Choroid plexus epithelial cell (primary cell): ENCODE measurements around the gene HM13.

Experiments
- DNase-seq: peaks from one replicate; pipeline ENCODE4 v3.0.0-alpha.2; 2010; ENCODE audit warnings: low read depth
- H3K4me3 ChIP-seq: 2 replicates; pipeline ENCODE4 v1.5.1; 2011; ENCODE audit warnings: low read depth, mild to moderate bottlenecking, control low read depth, low read length, moderate library complexity
- TF ChIP-seq, protein P1 (sequence below): conservative IDR thresholded peaks from 2 replicates; pipeline ENCODE4 v1.5.1; 2011; ENCODE audit warnings: low read depth, mild to moderate bottlenecking, control low read depth, inconsistent platforms, low read length, moderate library complexity

Gene HM13

DNA sequence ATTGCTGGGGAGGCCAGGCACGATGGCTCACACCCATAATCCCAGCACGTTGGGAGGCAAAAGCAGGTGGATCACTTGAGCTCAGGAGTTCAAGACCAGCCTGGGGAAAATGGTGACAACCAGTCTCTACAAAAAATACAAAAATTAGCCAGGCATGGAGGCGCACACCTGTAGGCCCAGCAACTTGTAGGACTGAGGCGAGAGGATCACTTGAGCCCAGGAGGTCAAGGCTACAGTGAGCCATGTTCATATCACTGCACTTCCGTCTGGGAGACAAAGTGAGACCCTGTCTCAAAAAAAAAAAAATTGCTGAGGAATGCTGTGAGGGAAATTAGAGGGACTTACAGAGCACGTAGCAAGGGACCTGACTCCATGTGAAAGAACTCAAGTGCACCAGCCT lies 50.0 kb downstream of the HM13 start:
- H3K4me3 ChIP-seq, result no peak overlapping the region
- TF ChIP-seq, protein P1, sequence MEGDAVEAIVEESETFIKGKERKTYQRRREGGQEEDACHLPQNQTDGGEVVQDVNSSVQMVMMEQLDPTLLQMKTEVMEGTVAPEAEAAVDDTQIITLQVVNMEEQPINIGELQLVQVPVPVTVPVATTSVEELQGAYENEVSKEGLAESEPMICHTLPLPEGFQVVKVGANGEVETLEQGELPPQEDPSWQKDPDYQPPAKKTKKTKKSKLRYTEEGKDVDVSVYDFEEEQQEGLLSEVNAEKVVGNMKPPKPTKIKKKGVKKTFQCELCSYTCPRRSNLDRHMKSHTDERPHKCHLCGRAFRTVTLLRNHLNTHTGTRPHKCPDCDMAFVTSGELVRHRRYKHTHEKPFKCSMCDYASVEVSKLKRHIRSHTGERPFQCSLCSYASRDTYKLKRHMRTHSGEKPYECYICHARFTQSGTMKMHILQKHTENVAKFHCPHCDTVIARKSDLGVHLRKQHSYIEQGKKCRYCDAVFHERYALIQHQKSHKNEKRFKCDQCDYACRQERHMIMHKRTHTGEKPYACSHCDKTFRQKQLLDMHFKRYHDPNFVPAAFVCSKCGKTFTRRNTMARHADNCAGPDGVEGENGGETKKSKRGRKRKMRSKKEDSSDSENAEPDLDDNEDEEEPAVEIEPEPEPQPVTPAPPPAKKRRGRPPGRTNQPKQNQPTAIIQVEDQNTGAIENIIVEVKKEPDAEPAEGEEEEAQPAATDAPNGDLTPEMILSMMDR, result no peak

DNA sequence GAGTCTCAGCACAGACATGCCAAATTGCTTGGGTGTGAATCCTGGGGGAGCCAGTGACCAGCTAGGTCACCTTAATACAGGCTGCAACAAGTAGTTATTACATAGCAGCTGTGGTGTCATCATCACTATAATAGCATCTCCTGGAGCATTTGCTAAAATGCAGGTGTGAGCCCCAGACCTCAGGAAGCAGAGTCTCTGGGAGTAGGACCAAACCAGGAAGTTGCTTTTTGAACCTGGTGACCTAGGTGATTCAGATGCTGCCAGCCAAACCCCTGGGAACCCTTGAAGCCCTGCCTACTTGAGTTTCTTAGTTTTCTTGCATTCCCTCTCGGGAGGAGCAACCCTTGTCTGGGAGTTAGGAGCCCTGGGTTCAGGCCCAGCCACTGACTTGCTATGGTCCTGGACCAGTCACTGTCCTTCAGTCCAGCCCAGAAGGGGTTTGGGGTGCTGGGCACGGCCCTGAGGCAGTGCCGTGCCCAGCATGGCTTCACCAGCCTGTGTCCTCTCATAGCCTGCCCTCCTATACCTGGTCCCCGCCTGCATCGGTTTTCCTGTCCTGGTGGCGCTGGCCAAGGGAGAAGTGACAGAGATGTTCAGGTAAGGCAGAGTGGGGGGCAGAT lies 51.6 kb downstream of the HM13 start:
- no peak for DNase-seq
- H3K4me3 ChIP-seq, result no peak overlapping the region
- TF ChIP-seq, protein P1, result no peak

More for the DNA sequence above, 50.0 kb downstream of the HM13 start:
- no peak for DNase-seq

DNA sequence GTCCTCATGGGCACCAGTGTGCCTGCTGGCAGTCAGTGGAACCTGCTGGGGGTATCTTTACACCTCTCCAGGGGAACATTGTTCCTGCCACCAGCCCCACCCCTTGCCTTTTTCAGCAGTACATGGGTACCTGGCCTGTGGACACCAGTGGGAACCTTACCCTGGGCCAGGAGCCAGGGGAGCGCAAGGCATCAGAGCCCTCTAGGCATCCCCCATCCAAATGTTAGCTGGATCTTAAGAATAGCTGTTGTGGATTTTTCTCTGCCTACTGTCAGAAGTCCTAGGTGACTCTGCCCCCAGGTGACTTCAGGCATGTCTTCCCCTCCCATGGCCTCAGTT lies 52.0 kb downstream of the HM13 start:
- H3K4me3 ChIP-seq, result no peak overlapping the region
- TF ChIP-seq, protein P1, result no peak
- DNase-seq, result no peak

DNA sequence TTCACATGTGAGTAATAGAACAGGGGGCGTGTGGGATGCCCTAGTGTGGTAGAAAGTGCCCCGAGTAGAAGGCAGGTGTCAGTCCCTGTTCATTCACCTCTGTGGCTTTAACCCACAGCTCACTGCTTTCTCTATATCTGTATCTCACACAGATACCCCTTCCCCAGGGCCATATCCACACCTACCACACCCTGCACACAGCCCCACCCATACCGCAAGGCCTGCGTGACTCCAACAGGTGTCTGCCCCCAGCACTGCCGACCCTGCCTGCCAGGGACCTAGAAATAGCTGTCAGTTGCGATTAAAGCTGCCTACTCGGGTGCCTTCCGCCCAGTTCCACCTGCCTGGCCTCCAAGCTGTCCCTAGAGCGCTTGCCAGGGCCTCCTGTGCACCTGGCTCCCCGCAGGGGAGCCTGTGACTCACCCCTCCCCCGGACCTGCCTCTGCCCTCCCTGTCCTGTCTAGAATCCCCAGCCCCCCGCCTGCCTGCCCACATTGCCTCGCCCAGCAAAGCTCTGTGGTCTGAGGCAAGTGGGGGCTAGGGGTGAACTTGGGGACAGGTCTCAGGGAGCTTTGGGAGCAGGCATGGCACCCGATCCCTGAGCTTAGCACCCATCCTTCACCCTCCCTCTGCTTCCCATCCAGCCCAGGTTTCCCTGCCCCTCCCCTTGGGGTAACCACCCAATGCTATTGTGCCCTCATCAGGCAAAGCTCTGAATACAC lies 52.6 kb downstream of the HM13 start:
- TF ChIP-seq, protein P1, result no peak
- DNase-seq, result no peak
- H3K4me3 ChIP-seq, result no peak overlapping the region

DNA sequence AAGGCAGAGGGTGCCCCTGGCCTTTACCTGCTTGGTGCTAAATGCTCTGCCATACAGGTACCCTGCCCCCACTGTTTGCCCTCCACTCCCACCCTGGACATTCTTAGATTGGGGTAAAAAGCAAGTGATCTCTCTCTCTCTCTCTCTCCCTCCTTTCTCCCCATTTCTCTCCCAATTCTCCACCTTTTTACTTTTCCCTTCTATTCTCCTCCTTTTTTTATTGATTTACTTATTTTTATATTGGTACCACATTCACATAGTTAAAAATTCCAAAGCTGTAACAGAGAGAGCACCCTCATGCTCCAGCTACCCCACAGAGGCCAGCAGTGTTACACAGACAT lies 53.1 kb downstream of the HM13 start:
- no peak overlapping the region for H3K4me3 ChIP-seq
- TF ChIP-seq, protein P1, result no peak
- DNase-seq, result no peak

DNA sequence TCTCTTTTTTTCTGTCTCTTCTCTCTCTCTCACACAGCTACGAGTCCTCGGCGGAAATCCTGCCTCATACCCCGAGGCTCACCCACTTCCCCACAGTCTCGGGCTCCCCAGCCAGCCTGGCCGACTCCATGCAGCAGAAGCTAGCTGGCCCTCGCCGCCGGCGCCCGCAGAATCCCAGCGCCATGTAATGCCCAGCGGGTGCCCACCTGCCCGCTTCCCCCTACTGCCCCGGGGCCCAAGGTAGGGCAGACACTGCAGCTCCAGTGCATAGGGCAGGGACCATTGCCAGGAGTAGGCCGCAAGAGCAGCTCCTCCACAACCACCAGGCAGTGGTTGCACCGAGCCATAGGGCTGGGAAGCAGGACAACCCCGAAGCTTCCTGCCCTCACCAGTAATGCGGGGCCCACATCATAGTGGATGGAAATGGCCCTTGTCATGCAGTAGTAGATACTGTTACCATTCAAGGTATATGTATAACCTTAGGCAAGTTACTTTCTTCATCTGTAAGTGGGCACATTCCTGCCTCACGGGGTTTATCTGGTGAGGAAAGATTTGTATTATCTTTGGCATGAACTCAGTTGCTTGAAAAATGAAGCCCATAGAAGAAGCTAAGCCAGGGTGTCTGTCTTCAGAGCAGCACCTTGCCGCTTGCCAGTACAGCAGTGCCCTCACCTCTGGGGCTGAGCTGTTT lies 53.9 kb downstream of the HM13 start:
- H3K4me3 ChIP-seq, result no peak overlapping the region
- TF ChIP-seq, protein P1, result peak; percentile 35
- DNase-seq, result peak; percentile 71
